DOHH2 (cell line): ENCODE measurements around the gene C19orf67.

ENCODE experiments used
- CTCF ChIP-seq: fragments of 200-600 bp; sonication (generic); IDR thresholded peaks from one replicate; pipeline ENCODE4 v1.5.1; 2014; ENCODE audit warnings: antibody characterized with exemption, mild to moderate bottlenecking, low read depth, low read length; ENCODE audit not compliant: poor library complexity, severe bottlenecking
- EZH2phosphoT487 ChIP-seq: fragments of 200-600 bp; sonication (generic); IDR thresholded peaks from 2 replicates; pipeline ENCODE4 v1.6.1; 2017; ENCODE audit warnings: borderline replicate concordance, mild to moderate bottlenecking, antibody characterized with exemption, low read length, moderate library complexity, mixed read lengths

GRCh38 chr19:14073925-14074838, 11.4 kb downstream of the C19orf67 start:
- TF ChIP-seq CTCF (no peak), EZH2phosphoT487 (no peak)
